K562 (cell line): Measurements from ENCODE around the gene BRD3. TPM values are rescaled to one million over a fixed set of nuclear protein-coding genes. Genes with fewer than 3 reads are reported as not detected.

Experiments
- ESRRA ChIP-seq: fragments of 450-650 bp; IDR thresholded peaks from 2 replicates; pipeline ENCODE4 v1.6.1; 2014; ENCODE audit warnings: low read depth, mild to moderate bottlenecking, moderate library complexity, borderline replicate concordance
- ESRRB ChIP-seq: fragments of 250-450 bp; sonication (Bioruptor Pico); IDR thresholded peaks from 2 replicates; pipeline ENCODE4 v1.5.0; 2020; ENCODE audit warnings: mild to moderate bottlenecking, moderate library complexity, borderline replicate concordance
- FIP1L1 ChIP-seq: fragments of 200-400 bp; formaldehyde crosslinking; IDR thresholded peaks from 2 replicates; pipeline ENCODE4 v1.6.1; 2018; ENCODE audit warnings: mild to moderate bottlenecking, low read depth, low read length; ENCODE audit not compliant: poor library complexity, severe bottlenecking
- MYBL2 ChIP-seq, 2 experiments: fragments of 450-650 bp in 1 of 2; sonication (generic) in 1 of 2; formaldehyde crosslinking in 1 of 2; IDR thresholded peaks; 2 replicates each; pipeline versions ENCODE4 v1.6.1 to v1.8.1; 2017 to 2022; ENCODE audit warnings: borderline replicate concordance in 1 of 2, inconsistent platforms in 1 of 2, low read depth in 1 of 2, mild to moderate bottlenecking in 1 of 2, missing genetic modification reagents in 1 of 2, moderate library complexity in 1 of 2
- POLR2AphosphoS5 ChIP-seq: IDR thresholded peaks from 2 replicates; pipeline ENCODE4 v1.6.1; 2011; ENCODE audit warnings: mild to moderate bottlenecking, low read depth, low read length, moderate library complexity; ENCODE audit not compliant: control insufficient read depth, insufficient read depth
- POLR2B ChIP-seq: fragments of 450-650 bp; IDR thresholded peaks from 2 replicates; pipeline ENCODE4 v1.6.1; 2018; ENCODE audit warnings: low read depth; ENCODE audit not compliant: partially characterized antibody
- POLR3G ChIP-seq: IDR thresholded peaks from 2 replicates; pipeline ENCODE4 v1.6.1; 2011; ENCODE audit not compliant: insufficient read length, insufficient replicate concordance; ENCODE audit errors: extremely low read depth
- SPI1 ChIP-seq: IDR thresholded peaks from 2 replicates; pipeline ENCODE4 v1.6.1; 2011; ENCODE audit warnings: low read depth, low read length, control low read depth, borderline replicate concordance
- SREBF1 ChIP-seq: fragments of 150-350 bp; IDR thresholded peaks from 2 replicates; pipeline ENCODE4 v1.6.1; 2014; ENCODE audit warnings: antibody characterized with exemption, low read depth, low read length, borderline replicate concordance
- TOE1 ChIP-seq, 2 experiments: fragments of 450-650 bp in 1 of 2; sonication (generic) in 1 of 2; formaldehyde crosslinking in 1 of 2; IDR thresholded peaks; 2 replicates each; pipeline versions ENCODE4 v1.7.1 to v1.8.0; 2016 to 2022; ENCODE audit warnings: borderline replicate concordance in 2 of 2, mild to moderate bottlenecking in 2 of 2, antibody characterized with exemption in 1 of 2, inconsistent platforms in 1 of 2, low read depth in 1 of 2, missing genetic modification reagents in 1 of 2, moderate library complexity in 1 of 2
- ZNF589 ChIP-seq: fragments of 200-800 bp; sonication (Bioruptor generic); IDR thresholded peaks from 2 replicates; pipeline ENCODE4 v1.6.1; 2016; ENCODE audit warnings: low read depth, missing genetic modification characterization, missing compliant biosample characterization
- polyA plus RNA-seq, 8 experiments: library from polyadenylated mRNA; depleted of rRNA in 4 of 8; stranded (reverse) in 5 of 8; unstranded in 3 of 8; fragments of >200 nt; fragmentation: Nextera tagmentation in 2 of 8; fragmentation: Illumina TruSeq in 1 of 8; extraction: Ambion mirVana in 2 of 8; extraction: Trizol in 1 of 8; gene quantifications; 2 replicates each; pipeline versions ENCODE4 v1.2.1 to v1.2.3, GENCODE V29; 2011 to 2014; ENCODE audit warnings: inconsistent platforms in 1 of 8, missing spikeins in 1 of 8
- total RNA-seq, 7 experiments: library from RNA; depleted of rRNA in 6 of 7; stranded (reverse); fragments of >200 nt in 6 of 7; fragmentation: Illumina TruSeq in 2 of 7; extraction: Trizol in 2 of 7; gene quantifications; 2 replicates each; pipeline versions ENCODE4 v1.2.1 to v1.2.3, GENCODE V29; 2011 to 2021; ENCODE audit warnings: low replicate concordance in 1 of 7
- TF ChIP-seq, protein P1 (sequence below): fragments of 250-450 bp; sonication (Bioruptor Pico); IDR thresholded peaks from 2 replicates; pipeline ENCODE4 v1.9.0; 2021; ENCODE audit warnings: mild to moderate bottlenecking
- TF ChIP-seq, protein P2 (sequence below): IDR thresholded peaks from 2 replicates; pipeline ENCODE4 v1.6.1; 2011; ENCODE audit warnings: borderline replicate concordance, low read depth, mild to moderate bottlenecking, moderate library complexity, low read length; ENCODE audit not compliant: insufficient read depth, poor library complexity, severe bottlenecking
- TF ChIP-seq, protein P3 (sequence below), 3 experiments: fragments of 200-800 bp in 1 of 3; sonication (Bioruptor generic) in 1 of 3; sonication (generic) in 1 of 3; formaldehyde crosslinking in 1 of 3; IDR thresholded peaks; 2 replicates each; pipeline versions ENCODE4 v1.6.1 to v1.8.0; 2016 to 2022; ENCODE audit warnings: mild to moderate bottlenecking in 2 of 3, missing compliant biosample characterization in 2 of 3, missing genetic modification characterization in 2 of 3, missing genetic modification reagents in 1 of 3
- TF ChIP-seq, protein P4 (sequence below): fragments of 250-450 bp; sonication (Bioruptor Pico); IDR thresholded peaks from 2 replicates; pipeline ENCODE4 v1.5.0; 2021; ENCODE audit warnings: mild to moderate bottlenecking, borderline replicate concordance
- TF ChIP-seq, protein P5 (sequence below): fragments of 450-650 bp; formaldehyde crosslinking; conservative IDR thresholded peaks from 2 replicates; pipeline ENCODE4 v1.4.0; 2022; ENCODE audit warnings: mild to moderate bottlenecking, missing genetic modification characterization

Gene BRD3
- total and polyA plus RNA-seq, 9 of the 15 experiments (the other 6 are each of a cell fraction or from before 2014, with no cell fraction given) = 0.82 to 37.1 (median 4.2) TPM

DNA sequence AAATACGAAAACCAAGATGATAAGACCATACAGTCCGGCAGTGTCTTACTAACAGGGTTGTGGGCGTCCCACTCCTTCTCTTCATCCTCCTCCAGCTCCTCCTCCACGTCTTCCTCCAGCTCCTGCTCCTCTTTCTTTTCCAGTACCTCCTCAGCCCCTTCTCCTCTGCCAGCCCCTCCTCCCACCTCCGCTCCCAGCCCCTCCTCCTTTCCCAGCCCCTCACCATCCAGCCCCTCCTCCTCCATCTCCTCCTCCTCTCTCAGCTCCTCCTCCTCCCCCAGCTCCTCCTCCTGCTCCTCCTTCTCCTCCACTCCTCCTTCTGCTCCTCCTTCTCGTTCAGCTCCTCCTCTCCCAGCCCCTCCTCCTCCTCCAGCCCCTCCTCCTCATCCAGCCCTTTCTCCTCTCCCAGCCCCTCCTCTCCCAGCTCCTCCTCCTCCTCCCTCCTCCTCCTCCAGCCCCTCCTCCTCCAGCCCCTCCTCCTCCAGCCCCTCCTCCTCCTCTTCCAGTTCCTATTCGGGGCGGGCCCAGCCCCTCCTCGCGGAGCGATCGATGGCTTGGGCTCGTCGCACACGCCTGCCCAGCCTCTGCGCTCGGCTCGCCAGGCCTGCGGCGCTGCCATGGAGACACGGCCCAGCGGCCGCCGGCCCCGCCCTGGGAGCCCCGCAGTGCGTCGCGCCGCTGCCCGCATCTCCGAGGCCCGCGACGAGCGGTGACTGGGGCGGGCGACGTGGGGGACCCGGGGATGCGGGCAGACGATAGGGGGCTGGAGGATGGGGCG is 42.8 kb downstream of the BRD3 start, which contains the start of gene BRD3OS (continued):
- no peak for TF ChIP-seq MYBL2 (IDR thresholded peaks at IDR 0.05; ENCODE audit: low read depth)
- no peak for TF ChIP-seq MYBL2 (CRISPR knock-in tag; IDR thresholded peaks at IDR 0.05; ENCODE audit: borderline replicate concordance)
- TF ChIP-seq POLR3G = no peak
- TF ChIP-seq, protein P1, sequence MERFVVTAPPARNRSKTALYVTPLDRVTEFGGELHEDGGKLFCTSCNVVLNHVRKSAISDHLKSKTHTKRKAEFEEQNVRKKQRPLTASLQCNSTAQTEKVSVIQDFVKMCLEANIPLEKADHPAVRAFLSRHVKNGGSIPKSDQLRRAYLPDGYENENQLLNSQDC (CRISPR knock-in tag) = no peak
- TF ChIP-seq, protein P2, sequence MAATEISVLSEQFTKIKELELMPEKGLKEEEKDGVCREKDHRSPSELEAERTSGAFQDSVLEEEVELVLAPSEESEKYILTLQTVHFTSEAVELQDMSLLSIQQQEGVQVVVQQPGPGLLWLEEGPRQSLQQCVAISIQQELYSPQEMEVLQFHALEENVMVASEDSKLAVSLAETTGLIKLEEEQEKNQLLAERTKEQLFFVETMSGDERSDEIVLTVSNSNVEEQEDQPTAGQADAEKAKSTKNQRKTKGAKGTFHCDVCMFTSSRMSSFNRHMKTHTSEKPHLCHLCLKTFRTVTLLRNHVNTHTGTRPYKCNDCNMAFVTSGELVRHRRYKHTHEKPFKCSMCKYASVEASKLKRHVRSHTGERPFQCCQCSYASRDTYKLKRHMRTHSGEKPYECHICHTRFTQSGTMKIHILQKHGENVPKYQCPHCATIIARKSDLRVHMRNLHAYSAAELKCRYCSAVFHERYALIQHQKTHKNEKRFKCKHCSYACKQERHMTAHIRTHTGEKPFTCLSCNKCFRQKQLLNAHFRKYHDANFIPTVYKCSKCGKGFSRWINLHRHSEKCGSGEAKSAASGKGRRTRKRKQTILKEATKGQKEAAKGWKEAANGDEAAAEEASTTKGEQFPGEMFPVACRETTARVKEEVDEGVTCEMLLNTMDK = no peak
- TF ChIP-seq ESRRA = no peak
- TF ChIP-seq SREBF1 = no peak
- no peak for TF ChIP-seq POLR2AphosphoS5
- TF ChIP-seq, protein P3, sequence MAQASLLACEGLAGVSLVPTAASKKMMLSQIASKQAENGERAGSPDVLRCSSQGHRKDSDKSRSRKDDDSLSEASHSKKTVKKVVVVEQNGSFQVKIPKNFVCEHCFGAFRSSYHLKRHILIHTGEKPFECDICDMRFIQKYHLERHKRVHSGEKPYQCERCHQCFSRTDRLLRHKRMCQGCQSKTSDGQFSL (CRISPR knock-in tag; IDR thresholded peaks at IDR 0.05) = peak; percentile 32; the same call in 1 of the 2 replicates
- TF ChIP-seq, protein P3 (tag; IDR thresholded peaks at IDR 0.05) = no peak
- TF ChIP-seq ESRRB = no peak
- TF ChIP-seq FIP1L1 = peak; percentile 20
- TF ChIP-seq, protein P4, sequence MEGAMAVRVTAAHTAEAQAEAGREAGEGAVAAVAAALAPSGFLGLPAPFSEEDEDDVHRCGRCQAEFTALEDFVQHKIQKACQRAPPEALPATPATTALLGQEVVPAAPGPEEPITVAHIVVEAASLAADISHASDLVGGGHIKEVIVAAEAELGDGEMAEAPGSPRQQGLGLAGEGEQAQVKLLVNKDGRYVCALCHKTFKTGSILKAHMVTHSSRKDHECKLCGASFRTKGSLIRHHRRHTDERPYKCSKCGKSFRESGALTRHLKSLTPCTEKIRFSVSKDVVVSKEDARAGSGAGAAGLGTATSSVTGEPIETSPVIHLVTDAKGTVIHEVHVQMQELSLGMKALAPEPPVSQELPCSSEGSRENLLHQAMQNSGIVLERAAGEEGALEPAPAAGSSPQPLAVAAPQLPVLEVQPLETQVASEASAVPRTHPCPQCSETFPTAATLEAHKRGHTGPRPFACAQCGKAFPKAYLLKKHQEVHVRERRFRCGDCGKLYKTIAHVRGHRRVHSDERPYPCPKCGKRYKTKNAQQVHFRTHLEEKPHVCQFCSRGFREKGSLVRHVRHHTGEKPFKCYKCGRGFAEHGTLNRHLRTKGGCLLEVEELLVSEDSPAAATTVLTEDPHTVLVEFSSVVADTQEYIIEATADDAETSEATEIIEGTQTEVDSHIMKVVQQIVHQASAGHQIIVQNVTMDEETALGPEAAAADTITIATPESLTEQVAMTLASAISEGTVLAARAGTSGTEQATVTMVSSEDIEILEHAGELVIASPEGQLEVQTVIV (CRISPR knock-in tag) = no peak
- no peak for TF ChIP-seq POLR2B
- TF ChIP-seq, protein P5, sequence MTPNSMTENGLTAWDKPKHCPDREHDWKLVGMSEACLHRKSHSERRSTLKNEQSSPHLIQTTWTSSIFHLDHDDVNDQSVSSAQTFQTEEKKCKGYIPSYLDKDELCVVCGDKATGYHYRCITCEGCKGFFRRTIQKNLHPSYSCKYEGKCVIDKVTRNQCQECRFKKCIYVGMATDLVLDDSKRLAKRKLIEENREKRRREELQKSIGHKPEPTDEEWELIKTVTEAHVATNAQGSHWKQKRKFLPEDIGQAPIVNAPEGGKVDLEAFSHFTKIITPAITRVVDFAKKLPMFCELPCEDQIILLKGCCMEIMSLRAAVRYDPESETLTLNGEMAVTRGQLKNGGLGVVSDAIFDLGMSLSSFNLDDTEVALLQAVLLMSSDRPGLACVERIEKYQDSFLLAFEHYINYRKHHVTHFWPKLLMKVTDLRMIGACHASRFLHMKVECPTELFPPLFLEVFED (CRISPR knock-in tag) = no peak; the same call in none of the 2 replicates
- 0 out of 2 replicates have a peak, but pooled peaks have one; percentile 20 for TF ChIP-seq SPI1
- TF ChIP-seq TOE1 (IDR thresholded peaks at IDR 0.05; ENCODE audit: borderline replicate concordance) = peak; percentile 54
- TF ChIP-seq TOE1 (CRISPR knock-in tag; IDR thresholded peaks at IDR 0.05; ENCODE audit: borderline replicate concordance, low read depth) = no peak
- TF ChIP-seq ZNF589 (CRISPR knock-in tag) = no peak
